ENCODE data around the gene TBX5. TPM values are rescaled to one million over a fixed set of nuclear protein-coding genes. Genes with fewer than 3 reads are reported as not detected.

The TBX5 gene
- total and polyA plus RNA-seq, 2 of the 4 experiments (the other 2 are of a cell fraction): 13.3 to 14.7 TPM

- no peak overlapping the region for H3K18ac ChIP-seq (ENCODE audit: low read depth, low read length)
- H3K9me3 ChIP-seq (ENCODE audit: control insufficient read depth, insufficient read depth, low read length): peaks cover 36% of the 10 kb centered on the region
- H2AFZ ChIP-seq (replicated peaks; ENCODE audit: low read length, poor library complexity): no peak overlapping the region
- H2AK9ac ChIP-seq (replicated peaks; ENCODE audit: low read depth, low read length, poor library complexity): no peak overlapping the region
- H3K56ac ChIP-seq (ENCODE audit: extremely low read depth, insufficient read depth, low read length): no peak overlapping the region
- no peak overlapping the region for H2BK120ac ChIP-seq (ENCODE audit: low read depth, low read length)
- no peak overlapping the region for H2BK15ac ChIP-seq (ENCODE audit: low read depth, low read length)
- no TSS peak for BruUV-seq (replicated peaks)
- DNase-seq (no peak), ATAC-seq (ENCODE audit: low read depth) (no peak)
- H3K14ac ChIP-seq (replicated peaks; ENCODE audit: low read depth, low read length): no peak overlapping the region
- H3K79me1 ChIP-seq (ENCODE audit: low read depth in 1 of 2, low read length in 2 of 2): no peaks in the 10 kb centered on the region
- H4K91ac ChIP-seq (ENCODE audit: insufficient read depth, low read depth, low read length): no peak overlapping the region
- CTCF ChIA-PET: no interaction called here
- H3K4me1 ChIP-seq (ENCODE audit: control insufficient read depth, insufficient read depth, low read length): no peaks in the 10 kb centered on the region
- no peak overlapping the region for H3K4me3 ChIP-seq (ENCODE audit: insufficient read depth, low read depth, low read length)
- in situ Hi-C loops (cut with MboI; ENCODE audit: low sequenced_read_pairs) (no loop called here), intact Hi-C loops (cut with micrococcal nuclease) (no loop called here), dilution Hi-C loops (cut with HindIII; ENCODE audit: low sequenced_read_pairs, unreplicated experiment) (no loop called here)
- H4K8ac ChIP-seq (ENCODE audit: low read depth in 2 of 2, low read length in 2 of 2): no peak overlapping the region
- H3K4me2 ChIP-seq (ENCODE audit: low read depth, low read length): no peak overlapping the region
- POLR2A ChIA-PET (ENCODE audit: unreplicated experiment): no interaction called here
- 46% methylated on average over 20 of the region's 54 CpGs; no CpG with 5 or more reads in 1 of the 2 experiments for WGBS, 2 experiments (ENCODE audit: extremely low coverage in 2 of 2, insufficient read length in 1 of 2)
- H3K23ac ChIP-seq (ENCODE audit: low read depth, low read length): no peak overlapping the region
- no peaks in the 10 kb centered on the region for H4K20me1 ChIP-seq (ENCODE audit: insufficient read depth, low read length)
- H3K27me3 ChIP-seq (ENCODE audit: control insufficient read depth, insufficient read depth, low read length): peaks cover 64% of the 10 kb centered on the region
- no peak overlapping the region for H2BK20ac ChIP-seq (ENCODE audit: low read depth, low read length)
- H3K36me3 ChIP-seq (ENCODE audit: control insufficient read depth, insufficient read depth, low read length): no peaks in the 10 kb centered on the region
- H3K9me1 ChIP-seq (ENCODE audit: insufficient read depth, low read length): no peaks in the 10 kb centered on the region
- H3K9ac ChIP-seq (ENCODE audit: low read depth, low read length): no peak overlapping the region
- no peak overlapping the region for H3K4ac ChIP-seq (ENCODE audit: low read depth, low read length)
- H2AK5ac ChIP-seq (ENCODE audit: low read depth, low read length): no peak overlapping the region
- no peak overlapping the region for H2BK5ac ChIP-seq (ENCODE audit: low read depth, low read length, poor library complexity, severe bottlenecking)
- TF ChIP-seq CHD1 (IDR thresholded peaks at IDR 0.05; ENCODE audit: low read depth, low read length) (no peak), RCOR1 (IDR thresholded peaks at IDR 0.05; ENCODE audit: insufficient replicate concordance, low read length) (no peak), CEBPB (IDR thresholded peaks at IDR 0.05; ENCODE audit: low read depth, low read length) (no peak), MAFK (IDR thresholded peaks at IDR 0.05; ENCODE audit: low read depth, low read length) (no peak), NFE2L2 (IDR thresholded peaks at IDR 0.05; ENCODE audit: low read depth, low read length) (no peak), POLR2A (IDR thresholded peaks at IDR 0.05; ENCODE audit: low read depth, low read length) (no peak), CTCF (conservative IDR thresholded peaks at IDR 0.05; ENCODE audit: low read depth, low read length) (no peak), RFX5 (IDR thresholded peaks at IDR 0.05; ENCODE audit: low read depth, low read length) (no peak), FOS (IDR thresholded peaks at IDR 0.05; ENCODE audit: low read depth, low read length) (no peak), BHLHE40 (IDR thresholded peaks at IDR 0.05; ENCODE audit: low read depth, low read length) (no peak), RAD21 (IDR thresholded peaks at IDR 0.05; ENCODE audit: low read length) (no peak), MAZ (IDR thresholded peaks at IDR 0.05; ENCODE audit: borderline replicate concordance, low read depth, low read length) (no peak), SMC3 (IDR thresholded peaks at IDR 0.05; ENCODE audit: low read depth, low read length) (no peak), MXI1 (IDR thresholded peaks at IDR 0.05; ENCODE audit: borderline replicate concordance, low read depth, low read length) (no peak), ELK1 (IDR thresholded peaks at IDR 0.05; ENCODE audit: borderline replicate concordance, low read depth, low read length) (no peak)
- TF ChIP-seq, protein P1, sequence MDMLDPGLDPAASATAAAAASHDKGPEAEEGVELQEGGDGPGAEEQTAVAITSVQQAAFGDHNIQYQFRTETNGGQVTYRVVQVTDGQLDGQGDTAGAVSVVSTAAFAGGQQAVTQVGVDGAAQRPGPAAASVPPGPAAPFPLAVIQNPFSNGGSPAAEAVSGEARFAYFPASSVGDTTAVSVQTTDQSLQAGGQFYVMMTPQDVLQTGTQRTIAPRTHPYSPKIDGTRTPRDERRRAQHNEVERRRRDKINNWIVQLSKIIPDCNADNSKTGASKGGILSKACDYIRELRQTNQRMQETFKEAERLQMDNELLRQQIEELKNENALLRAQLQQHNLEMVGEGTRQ (IDR thresholded peaks at IDR 0.05; ENCODE audit: low read depth, low read length): no peak
- H4K5ac ChIP-seq (ENCODE audit: low read depth, low read length): no peak overlapping the region
- no peak overlapping the region for H3K27ac ChIP-seq (ENCODE audit: insufficient read depth, low read length)
Measured at GRCh38 chr12:114440270-114441038, 34.5 kb upstream of the TBX5 start.
